Neural cell (in vitro differentiated cells): ENCODE data around the gene PGS1. TPM values are rescaled to one million over a fixed set of nuclear protein-coding genes. Genes with fewer than 3 reads are reported as not detected.

ENCODE experiments used
- H2AFZ ChIP-seq: fragments of 200-600, 300-800 bp; sonication (generic), shearing (Covaris generic); 2 replicates; pipeline ENCODE4 v1.6.0; 2014; ENCODE audit warnings: low read depth, mild to moderate bottlenecking, antibody characterized with exemption, low read length, moderate library complexity
- H3F3A ChIP-seq: fragments of 200-600 bp; shearing (Covaris generic); 2 replicates; pipeline ENCODE4 v1.6.1; 2016; ENCODE audit warnings: mild to moderate bottlenecking, moderate library complexity, mixed read lengths, antibody characterized with exemption, low read length; ENCODE audit not compliant: insufficient read depth, poor library complexity, severe bottlenecking
- H3K27ac ChIP-seq: fragments of 200-600, 300-800 bp; sonication (generic), shearing (Covaris generic); 2 replicates; pipeline ENCODE4 v1.5.1; 2014; ENCODE audit warnings: mild to moderate bottlenecking, low read length, moderate library complexity
- H3K27me3 ChIP-seq: fragments of 300-800, 200-600 bp; sonication (generic), shearing (Covaris generic); 2 replicates; pipeline ENCODE4 v1.6.0; 2014; ENCODE audit warnings: mild to moderate bottlenecking, low read depth, low read length, moderate library complexity; ENCODE audit not compliant: insufficient read depth
- H3K36me3 ChIP-seq: fragments of 300-800, 200-600 bp; sonication (generic), shearing (Covaris generic); 2 replicates; pipeline ENCODE4 v1.5.1; 2014; ENCODE audit warnings: mild to moderate bottlenecking, antibody characterized with exemption, low read length, moderate library complexity; ENCODE audit not compliant: insufficient read depth
- H3K4me2 ChIP-seq: fragments of 300-800, 200-600 bp; sonication (generic), shearing (Covaris generic); 2 replicates; pipeline ENCODE4 v1.6.0; 2014; ENCODE audit warnings: mild to moderate bottlenecking, low read length
- H3K4me3 ChIP-seq: fragments of 300-800, 200-600 bp; sonication (generic), shearing (Covaris generic); 2 replicates; pipeline ENCODE4 v1.5.1; 2014; ENCODE audit warnings: mild to moderate bottlenecking, low read length, moderate library complexity
- H3K79me2 ChIP-seq: fragments of 200-600 bp; shearing (Covaris generic); replicated peaks from 2 replicates; pipeline ENCODE4 v1.6.0; 2014; ENCODE audit warnings: mild to moderate bottlenecking, low read length, moderate library complexity; ENCODE audit not compliant: insufficient read depth
- H3K9ac ChIP-seq: fragments of 300-800, 200-600 bp; sonication (generic), shearing (Covaris generic); 2 replicates; pipeline ENCODE4 v1.6.1; 2016; ENCODE audit warnings: mild to moderate bottlenecking, low read length, mixed read lengths
- H3K9me2 ChIP-seq: fragments of 200-600 bp; shearing (Covaris generic); 2 replicates; pipeline ENCODE4 v1.6.1; 2016; ENCODE audit warnings: mild to moderate bottlenecking, low read length, mixed read lengths; ENCODE audit not compliant: insufficient read depth
- H3K9me3 ChIP-seq: fragments of 200-600, 300-800 bp; sonication (generic), shearing (Covaris generic); 2 replicates; pipeline ENCODE4 v1.6.1; 2016; ENCODE audit warnings: mild to moderate bottlenecking, mixed run types, low read length, moderate library complexity, mixed read lengths
- H4K20me1 ChIP-seq: fragments of 200-600 bp; shearing (Covaris generic); 2 replicates; pipeline ENCODE4 v1.6.1; 2016; ENCODE audit warnings: mild to moderate bottlenecking, mixed run types; ENCODE audit not compliant: insufficient read depth
- CTCF ChIP-seq: fragments of 450-650 bp; IDR thresholded peaks from 2 replicates; pipeline ENCODE4 v1.5.1; 2014; ENCODE audit warnings: antibody characterized with exemption, mild to moderate bottlenecking, moderate library complexity; ENCODE audit not compliant: poor library complexity, severe bottlenecking
- EP300 ChIP-seq: fragments of 450-650 bp; conservative IDR thresholded peaks from 2 replicates; pipeline ENCODE4 v1.6.1; 2014; ENCODE audit warnings: antibody characterized with exemption, mild to moderate bottlenecking, moderate library complexity; ENCODE audit not compliant: poor library complexity, severe bottlenecking
- EZH2 ChIP-seq: fragments of 200-600, 300-800 bp; shearing (Covaris generic), sonication (generic); IDR thresholded peaks from 2 replicates; pipeline ENCODE4 v1.6.1; 2014; ENCODE audit warnings: antibody characterized with exemption, low read length, borderline replicate concordance, mild to moderate bottlenecking; ENCODE audit not compliant: insufficient read depth, poor library complexity, severe bottlenecking
- MXI1 ChIP-seq: fragments of 450-650 bp; conservative IDR thresholded peaks from 2 replicates; pipeline ENCODE4 v1.6.1; 2014; ENCODE audit warnings: antibody characterized with exemption, mild to moderate bottlenecking; ENCODE audit not compliant: poor library complexity, severe bottlenecking
- POLR2AphosphoS5 ChIP-seq: IDR thresholded peaks from 2 replicates; pipeline ENCODE4 v1.6.1; 2012
- RAD21 ChIP-seq: fragments of 450-650 bp; conservative IDR thresholded peaks from 2 replicates; pipeline ENCODE4 v1.6.1; 2014; ENCODE audit warnings: antibody characterized with exemption, mild to moderate bottlenecking, moderate library complexity
- REST ChIP-seq: IDR thresholded peaks from 2 replicates; pipeline ENCODE4 v1.6.1; 2012; ENCODE audit warnings: borderline replicate concordance
- SMC3 ChIP-seq: fragments of 450-650 bp; conservative IDR thresholded peaks from 2 replicates; pipeline ENCODE4 v1.6.1; 2014; ENCODE audit warnings: antibody characterized with exemption, mild to moderate bottlenecking, moderate library complexity; ENCODE audit not compliant: poor library complexity
- TAF1 ChIP-seq: IDR thresholded peaks from 2 replicates; pipeline ENCODE4 v1.6.1; 2012; ENCODE audit warnings: low read depth
- polyA plus RNA-seq: library from polyadenylated mRNA; depleted of rRNA; stranded (reverse); fragments of >200 nt; gene quantifications from 2 replicates; pipeline ENCODE4 v1.2.3, GENCODE V29; 2014

The PGS1 gene
- polyA plus RNA-seq, 1 donor from 2014 or later = 65.7 TPM

GRCh38 chr17:78396441-78397337 lies 18.2 kb downstream of the PGS1 start:
- Histone ChIP-seq H3K79me2 (no peaks in the 10 kb centered on the region), H3K4me3 (no peak overlapping the region), H3K27me3 (no peaks in the 10 kb centered on the region), H3K9me3 (no peaks in the 10 kb centered on the region), H3K9ac (no peak overlapping the region), H3F3A (no peaks in the 10 kb centered on the region), H3K27ac (no peak overlapping the region), H2AFZ (no peak overlapping the region), H3K4me2 (no peak overlapping the region), H4K20me1 (no peaks in the 10 kb centered on the region), H3K36me3 (no peaks in the 10 kb centered on the region), H3K9me2 (no peaks in the 10 kb centered on the region)
- no peak for TF ChIP-seq MXI1
- no peak for TF ChIP-seq POLR2AphosphoS5
- no peak for TF ChIP-seq EZH2
- no peak for TF ChIP-seq RAD21
- no peak for TF ChIP-seq REST
- no peak for TF ChIP-seq TAF1
- no peak for TF ChIP-seq SMC3
- no peak for TF ChIP-seq CTCF

GRCh38 chr17:78397681-78398101 lies 19.2 kb downstream of the PGS1 start:
- H3K4me2 ChIP-seq = no peak overlapping the region

More at GRCh38 chr17:78397681-78398101, 19.2 kb downstream of the PGS1 start:
- H2AFZ ChIP-seq = no peak overlapping the region
- H3K36me3 ChIP-seq = no peaks in the 10 kb centered on the region
- H3K79me2 ChIP-seq = no peaks in the 10 kb centered on the region
- no peak overlapping the region for H3K9ac ChIP-seq
- no peaks in the 10 kb centered on the region for H3F3A ChIP-seq
- no peak overlapping the region for H3K4me3 ChIP-seq
- H3K27me3 ChIP-seq = no peaks in the 10 kb centered on the region
- no peak for TF ChIP-seq CTCF
- no peak for TF ChIP-seq EP300
- no peak for TF ChIP-seq TAF1
- TF ChIP-seq EZH2 = no peak
- no peak for TF ChIP-seq SMC3
- TF ChIP-seq POLR2AphosphoS5 = no peak
- no peak for TF ChIP-seq RAD21
- no peak for TF ChIP-seq REST
- no peak for TF ChIP-seq MXI1
- no peaks in the 10 kb centered on the region for H3K9me3 ChIP-seq
- no peak overlapping the region for H3K27ac ChIP-seq
- H3K9me2 ChIP-seq = no peaks in the 10 kb centered on the region
- H4K20me1 ChIP-seq = no peaks in the 10 kb centered on the region
